NCI-H2227 treated with DMSO at 0.1 percent for 48 hours (cell line): ENCODE results near the gene CASP8AP2.
"Not testable (repeated sequence)": the region's sequence is repeated elsewhere in the genome, so short reads cannot be mapped to it uniquely, and the experiment has no call there.

Source experiments
- DNase-seq: peaks from one replicate; lab custom pipeline; 2025; lab: John Stamatoyannopoulos, UW

Gene CASP8AP2

GRCh38 chr6:89888871-89889270 is 59.2 kb downstream of the CASP8AP2 start:
- DNase-seq = no peak

DNA sequence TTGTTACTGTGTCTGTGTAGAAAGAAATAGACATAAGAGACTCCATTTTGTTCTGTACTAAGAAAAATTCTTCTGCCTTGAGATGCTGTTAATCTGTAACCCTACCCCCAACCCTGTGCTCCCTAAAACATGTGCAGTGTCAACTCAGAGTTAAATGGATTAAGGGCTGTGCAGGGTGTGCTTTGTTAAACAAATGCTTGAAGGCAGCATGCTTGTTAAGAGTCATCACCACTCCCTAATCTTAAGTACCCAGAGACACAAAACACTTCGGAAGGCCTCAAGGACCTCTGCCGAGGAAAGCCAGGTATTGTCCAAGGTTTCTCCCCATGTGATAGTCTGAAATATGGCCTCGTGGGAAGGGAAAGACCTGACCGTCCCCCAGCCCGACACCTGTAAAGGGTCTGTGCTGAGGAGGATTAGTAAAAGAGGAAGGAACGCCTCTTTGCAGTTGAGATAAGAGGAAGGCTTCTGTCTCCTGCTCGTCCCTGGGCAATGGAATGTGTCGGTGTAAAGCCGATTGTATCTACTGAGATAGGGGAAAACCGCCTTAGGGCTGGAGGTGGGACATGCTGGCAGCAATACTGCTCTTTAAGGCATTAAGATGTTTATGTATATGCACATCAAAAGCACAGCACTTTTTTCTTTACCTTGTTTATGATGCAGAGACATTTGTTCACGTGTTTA is 61.3 kb downstream of the CASP8AP2 start:
- DNase-seq = not testable (repeated sequence)

DNA sequence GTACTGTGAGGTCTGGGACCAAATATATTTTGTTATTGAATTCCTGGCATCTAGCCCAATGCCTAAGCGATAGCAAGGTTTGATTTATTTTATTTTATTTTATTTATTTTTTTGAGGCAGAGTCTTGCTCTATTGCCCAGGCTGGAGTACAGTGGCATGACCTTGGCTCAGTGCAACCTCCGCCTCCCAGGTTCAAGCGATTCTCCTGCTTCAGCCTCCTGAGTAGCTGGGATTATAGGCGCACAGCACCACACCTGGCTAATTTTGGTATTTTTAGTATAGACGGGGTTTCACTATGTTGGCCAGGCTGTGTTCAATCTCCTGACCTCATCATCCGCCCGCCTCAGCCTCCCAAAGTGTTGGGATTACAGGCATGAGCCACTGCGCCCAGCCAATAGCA is 62.9 kb downstream of the CASP8AP2 start:
- not testable (repeated sequence) for DNase-seq

- DNase-seq = no peak
Observed at GRCh38 chr6:89894169-89894568, 64.5 kb downstream of the CASP8AP2 start, which contains the start of gene GJA10. Gene GJA10 (plus strand): TSS chr6:89894469. CDS start chr6:89894469, 0 bp downstream.

- no peak for DNase-seq
Observed at GRCh38 chr6:89895276-89895874, 65.7 kb downstream of the CASP8AP2 start.

- DNase-seq = not testable (repeated sequence)
Observed at GRCh38 chr6:89910001-89910901, 80.6 kb downstream of the CASP8AP2 start.

DNA sequence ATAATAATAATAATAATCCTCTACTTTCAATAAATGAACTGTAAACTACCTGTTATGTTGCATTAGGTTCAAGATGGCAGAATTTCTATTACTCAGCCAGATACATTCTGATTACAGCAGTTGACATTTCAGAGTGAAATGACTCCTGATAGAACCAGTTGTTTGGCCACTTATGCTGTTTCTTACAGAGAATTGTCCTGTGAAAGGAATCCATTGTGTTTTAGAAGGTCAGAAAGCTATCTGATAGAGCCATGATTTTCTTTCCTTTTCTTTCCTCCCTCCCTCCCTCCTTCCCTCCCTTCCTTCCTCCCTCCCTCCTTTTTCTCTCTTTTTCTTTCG is 81.2 kb downstream of the CASP8AP2 start:
- DNase-seq = no peak

- no peak for DNase-seq
Observed at GRCh38 chr6:89916136-89916920, 86.6 kb downstream of the CASP8AP2 start.

DNA sequence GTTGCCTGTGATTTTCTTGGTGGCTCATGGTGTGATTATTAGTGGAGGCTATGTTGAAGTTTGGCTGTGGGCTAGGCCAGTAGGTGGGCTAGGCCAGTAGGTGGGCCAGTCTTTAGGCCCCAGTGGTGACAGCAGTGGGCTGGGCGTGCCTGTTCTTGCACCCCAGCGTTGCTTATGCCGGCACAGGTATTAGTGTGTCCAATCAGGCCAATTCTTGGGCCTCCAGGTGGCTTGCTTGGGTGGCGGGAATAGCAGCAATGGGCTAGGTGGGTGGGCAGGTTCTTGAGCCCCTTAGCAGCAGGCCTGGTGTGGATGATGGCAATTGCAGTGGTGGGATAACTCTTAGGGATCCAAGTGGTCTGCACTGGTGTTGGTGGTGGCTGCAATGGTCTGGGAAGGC is 87.5 kb downstream of the CASP8AP2 start:
- no peak for DNase-seq

DNA sequence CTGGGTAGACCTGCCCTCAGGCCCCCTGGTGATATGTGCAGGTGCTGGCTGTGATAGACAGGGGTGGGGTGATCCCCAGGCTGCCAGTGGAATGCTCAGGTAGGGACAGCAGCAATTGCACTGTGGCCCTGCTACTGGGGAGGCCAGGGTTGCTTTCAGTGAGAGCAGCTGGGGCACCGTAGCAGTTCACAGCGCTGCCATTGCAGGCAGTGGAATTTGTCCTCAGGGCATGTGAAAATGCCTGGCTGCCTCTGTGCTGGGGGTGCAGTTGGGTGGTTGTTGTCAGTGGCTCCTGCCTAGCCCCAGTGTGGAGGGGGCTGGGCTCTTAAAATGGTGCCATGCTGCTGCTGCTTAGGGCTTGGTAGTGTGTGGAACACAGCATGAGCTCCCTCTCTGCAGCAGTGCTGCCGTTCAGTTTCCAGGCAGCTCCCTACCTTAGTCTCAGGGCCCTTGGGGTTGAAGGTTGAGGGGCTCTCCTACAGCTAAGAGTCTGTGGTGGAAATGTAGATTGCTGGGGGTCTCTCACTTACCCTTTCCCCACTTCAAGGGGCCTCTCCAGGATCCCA is 88.2 kb downstream of the CASP8AP2 start:
- no peak for DNase-seq
